Left renal pelvis (tissue), 4 donors: ENCODE results near the gene SIGLEC7. TPM values are rescaled to one million over a fixed set of nuclear protein-coding genes. Genes with fewer than 3 reads are reported as not detected.
A peak's percentile ranks its signal among the peaks of the same experiment; 100 is the strongest.

Source experiments
- DNase-seq, 4 donors: peaks; one replicate each; pipeline ENCODE4 v3.0.0-alpha.2; 2013; ENCODE audit warnings: low read depth in 4 of 4, low spot score in 3 of 4
- polyA plus RNA-seq, 4 donors: library from polyadenylated mRNA; unstranded; fragments of 120-200 nt; gene quantifications; one replicate each; pipeline ENCODE4 v1.2.1, GENCODE V29; 2013; ENCODE audit not compliant: insufficient read length in 4 of 4

Gene SIGLEC7
- polyA plus RNA-seq = under 1 TPM; 0.47 to 0.79 (median 0.59) TPM

DNA sequence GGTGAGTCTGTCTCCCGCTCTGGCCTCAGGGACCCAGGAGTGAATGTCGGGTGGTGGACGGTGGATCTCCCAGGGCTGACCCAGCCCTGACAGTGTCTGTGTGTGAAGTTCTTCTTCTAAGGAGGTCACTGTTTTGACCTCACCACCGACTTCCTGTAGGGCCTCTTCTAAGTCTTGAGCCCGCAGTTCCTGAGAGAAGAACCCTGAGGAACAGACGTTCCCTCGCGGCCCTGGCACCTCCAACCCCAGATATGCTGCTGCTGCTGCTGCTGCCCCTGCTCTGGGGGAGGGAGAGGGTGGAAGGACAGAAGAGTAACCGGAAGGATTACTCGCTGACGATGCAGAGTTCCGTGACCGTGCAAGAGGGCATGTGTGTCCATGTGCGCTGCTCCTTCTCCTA, at the start of gene SIGLEC7:
SIGLEC7 (plus strand) TSS at position 183 of the 400 bp plus-strand sequence; CDS start at position 252, 69 bp downstream.
- DNase-seq = no peak

DNA sequence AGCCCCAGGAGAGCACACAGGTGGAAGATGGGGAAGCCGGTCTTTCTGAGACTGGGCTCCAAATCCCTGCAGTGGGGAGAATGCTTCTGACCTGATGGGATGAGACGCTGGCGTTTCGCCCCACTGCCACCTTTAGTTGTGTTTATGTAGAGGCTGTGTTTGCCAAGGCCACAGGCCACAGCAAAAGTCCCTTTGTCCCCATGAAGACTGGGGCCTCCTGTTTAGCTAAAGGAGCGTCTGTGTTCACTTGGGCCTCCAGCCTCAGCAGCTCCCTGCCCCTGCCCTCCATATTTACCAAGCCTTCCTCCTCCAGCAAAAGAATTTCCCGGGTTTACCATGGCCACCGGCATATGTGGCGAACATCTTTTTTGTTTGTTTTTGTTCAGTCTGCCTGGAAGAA, 49.0 kb upstream of the SIGLEC7 start:
- no peak for DNase-seq

DNA sequence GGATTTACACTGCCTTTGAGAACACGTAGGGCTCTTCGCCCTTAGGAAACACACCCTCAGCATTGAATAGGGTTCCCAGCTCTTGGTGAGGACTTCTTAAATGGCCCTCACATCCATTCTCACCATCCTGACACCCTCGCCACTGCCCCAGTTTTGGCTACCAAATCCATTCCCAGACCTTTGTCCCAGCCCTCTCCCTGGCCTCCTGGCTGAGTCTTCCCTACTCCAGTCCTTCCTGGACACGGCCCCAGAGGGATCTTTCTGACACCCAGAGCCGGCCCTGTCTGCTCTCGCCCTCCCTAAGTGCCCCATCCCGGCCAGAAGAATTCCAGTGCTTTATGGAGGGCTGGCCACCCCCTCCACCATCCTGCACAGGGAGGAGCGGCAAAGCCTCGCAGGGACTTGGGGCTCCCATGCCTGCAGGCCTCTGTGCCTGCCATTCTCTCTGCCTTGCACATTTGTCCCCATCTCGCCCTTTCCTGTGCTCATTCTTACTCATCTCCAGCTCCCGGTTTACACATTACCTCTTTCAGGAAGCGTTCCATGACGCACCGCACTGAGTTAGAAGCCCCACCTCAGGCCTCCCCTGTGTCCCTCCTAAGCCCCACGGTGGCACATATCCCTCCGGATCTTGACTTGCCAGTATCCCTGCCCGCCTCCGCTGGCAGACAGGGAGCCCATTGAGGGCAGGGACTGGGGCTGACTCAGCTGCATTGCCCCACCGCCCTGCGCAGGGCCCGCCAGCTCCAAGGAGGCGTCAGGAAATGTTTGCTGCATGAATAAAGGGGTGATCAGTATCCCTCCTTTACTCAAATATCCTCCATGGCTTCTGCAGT, 48.4 kb upstream of the SIGLEC7 start:
- DNase-seq = no peak

DNA sequence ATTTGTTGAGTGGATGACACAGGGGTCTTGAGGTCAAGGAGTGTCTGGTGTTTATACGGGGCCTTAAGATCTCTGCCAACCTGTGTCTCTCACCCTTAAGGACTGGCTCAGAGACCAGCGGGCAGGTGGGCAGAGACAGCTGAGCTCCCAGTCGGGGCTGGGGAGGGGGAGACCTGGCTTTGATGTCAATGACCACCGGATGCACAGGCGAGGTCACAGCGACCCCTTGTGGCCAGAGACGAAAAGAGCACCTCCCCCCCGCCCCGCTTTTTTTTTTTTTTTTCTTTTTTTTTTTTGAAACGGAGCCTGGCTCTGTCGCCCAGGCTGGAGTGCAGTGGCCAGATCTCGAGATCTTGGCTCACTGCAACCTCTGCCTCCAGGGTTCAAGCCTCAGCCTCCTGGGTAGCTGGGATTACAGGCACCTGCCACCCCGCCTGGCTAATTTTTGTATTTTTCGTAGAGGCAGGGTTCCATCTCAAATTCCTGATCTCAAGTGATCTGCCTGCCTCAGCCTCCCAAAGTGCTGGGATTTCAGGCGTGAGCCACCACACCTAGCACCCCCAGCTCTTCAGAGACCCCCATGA, 47.3 kb upstream of the SIGLEC7 start:
- DNase-seq = no peak

DNA sequence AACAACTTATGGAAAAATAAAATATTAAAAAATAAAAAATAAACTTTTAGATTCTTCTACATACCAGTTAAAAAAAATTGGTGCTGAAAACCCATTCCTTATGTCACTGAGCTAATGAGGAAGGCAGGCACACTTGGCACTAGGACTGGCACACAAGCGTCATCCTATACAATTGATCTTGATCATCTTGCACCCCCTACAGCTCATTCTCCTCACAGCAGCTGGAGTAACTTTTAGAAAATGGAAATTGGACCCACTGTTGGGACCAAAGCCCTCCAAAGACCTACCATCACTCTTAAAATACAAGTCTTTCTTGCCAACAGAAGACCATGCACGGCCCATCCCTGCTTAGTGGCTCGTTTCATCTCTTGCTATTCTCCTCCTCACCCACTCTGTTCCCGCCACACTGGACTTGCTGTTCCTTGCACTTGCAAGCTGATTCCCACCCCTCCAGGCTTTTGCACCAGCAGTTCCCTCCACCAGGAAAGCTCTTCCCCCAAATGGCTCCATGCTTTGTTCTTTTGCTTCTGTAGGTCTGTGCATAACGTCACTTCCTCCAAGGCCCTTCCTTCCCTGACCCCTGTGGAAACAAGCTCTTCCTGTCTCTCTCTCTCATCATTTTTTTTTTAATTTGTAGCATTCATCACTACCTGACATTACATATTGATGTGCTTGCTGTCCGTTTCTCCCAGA, 45.5 kb upstream of the SIGLEC7 start:
- DNase-seq = no peak

DNA sequence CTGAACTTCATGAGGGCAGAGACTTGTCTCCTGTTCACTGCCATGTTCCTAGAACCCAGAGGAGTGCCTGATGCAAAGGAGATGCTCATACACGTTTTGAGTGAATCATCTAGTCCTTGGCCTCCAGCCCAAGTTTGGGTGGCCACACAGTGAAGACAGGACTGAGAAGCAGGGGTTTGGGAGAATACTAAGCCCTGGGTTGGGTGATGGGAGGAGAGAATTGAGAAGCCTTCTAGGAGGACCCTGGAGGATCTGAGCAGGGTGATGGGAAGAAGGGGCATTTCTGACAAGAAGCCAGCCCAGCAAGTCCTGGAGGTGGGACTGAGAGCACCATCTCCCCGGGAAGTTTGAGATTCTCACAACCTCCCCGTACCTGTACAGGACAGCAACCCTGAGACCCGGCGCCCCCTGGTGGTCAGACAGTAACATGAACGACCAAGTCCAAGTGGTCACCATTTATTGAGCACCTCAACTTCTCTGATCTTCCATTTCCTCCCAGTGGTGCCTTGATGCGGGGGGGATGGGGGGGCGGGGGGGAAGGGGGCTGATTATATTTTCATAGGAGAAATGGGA, 44.8 kb upstream of the SIGLEC7 start:
- DNase-seq = no peak

DNA sequence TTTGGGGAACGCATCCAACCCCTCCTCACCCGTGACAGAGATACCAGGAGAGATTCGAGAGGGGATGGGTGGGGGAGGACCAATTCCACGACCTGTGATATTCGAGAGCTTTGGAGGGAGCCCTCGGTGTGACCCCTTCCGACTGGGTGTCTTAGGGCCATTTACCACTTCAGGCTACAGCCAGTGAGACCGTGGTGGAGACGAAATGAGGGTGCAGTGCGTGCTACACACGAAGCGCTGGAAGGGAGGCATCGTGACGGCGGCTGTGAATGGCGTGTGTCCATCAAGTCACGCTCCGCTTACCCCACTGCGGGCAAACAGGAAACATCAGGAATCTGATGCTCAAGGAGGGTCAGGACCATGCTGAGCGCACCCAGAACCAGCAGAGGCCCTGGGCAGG, 44.3 kb upstream of the SIGLEC7 start:
- DNase-seq = no peak

DNA sequence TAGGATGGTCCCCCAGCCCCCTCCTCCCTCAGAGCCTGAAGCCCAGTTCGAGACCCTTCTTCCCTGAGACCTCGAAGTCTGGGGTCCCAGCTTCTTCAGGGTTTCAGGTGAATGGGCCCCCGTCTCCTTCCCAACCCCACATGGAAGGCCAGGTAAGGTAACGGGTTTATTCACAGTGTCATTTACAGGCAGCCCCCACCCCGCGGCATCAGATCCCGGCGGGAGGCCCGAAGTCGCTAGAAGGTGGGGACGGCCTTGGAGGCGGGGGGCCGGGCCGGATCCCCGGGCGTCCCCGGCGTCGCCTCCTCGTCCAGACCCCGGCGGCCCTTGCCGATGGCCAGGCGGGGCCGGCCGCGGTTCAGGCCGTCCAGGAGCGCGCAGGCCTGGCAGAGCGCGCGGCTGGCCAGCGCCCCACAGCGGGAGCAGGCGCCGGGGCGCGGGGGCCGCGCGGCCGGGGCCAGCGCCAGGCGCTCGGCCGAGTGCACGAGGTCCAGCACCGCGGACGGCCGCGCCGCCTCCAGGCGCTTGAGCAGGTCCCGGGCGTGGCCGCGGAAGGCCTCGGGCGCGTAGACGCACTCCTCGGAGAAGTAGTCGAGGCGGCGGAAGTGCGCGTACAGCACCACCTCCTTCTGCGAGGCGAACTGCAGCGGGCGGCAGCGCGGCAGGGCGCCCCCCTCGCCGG, 43.6 kb upstream of the SIGLEC7 start:
- no peak for DNase-seq

DNA sequence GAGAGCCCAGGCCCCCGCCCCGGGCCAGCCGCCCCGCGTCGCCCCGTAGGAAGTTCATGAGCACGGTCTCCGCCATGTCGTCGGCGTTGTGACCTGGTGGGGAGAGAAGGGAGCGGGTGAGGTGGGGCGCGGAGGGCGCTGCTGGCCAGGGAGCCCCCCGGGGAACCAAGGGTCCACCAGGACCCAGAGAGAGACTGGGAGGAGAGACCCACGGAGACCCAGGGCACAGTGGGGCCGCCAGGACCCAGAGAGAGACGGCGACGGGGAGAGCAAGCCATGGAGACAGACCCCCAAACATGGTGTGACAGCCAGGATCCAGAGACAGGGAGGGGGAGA, 43.1 kb upstream of the SIGLEC7 start:
- DNase-seq = no peak

DNA sequence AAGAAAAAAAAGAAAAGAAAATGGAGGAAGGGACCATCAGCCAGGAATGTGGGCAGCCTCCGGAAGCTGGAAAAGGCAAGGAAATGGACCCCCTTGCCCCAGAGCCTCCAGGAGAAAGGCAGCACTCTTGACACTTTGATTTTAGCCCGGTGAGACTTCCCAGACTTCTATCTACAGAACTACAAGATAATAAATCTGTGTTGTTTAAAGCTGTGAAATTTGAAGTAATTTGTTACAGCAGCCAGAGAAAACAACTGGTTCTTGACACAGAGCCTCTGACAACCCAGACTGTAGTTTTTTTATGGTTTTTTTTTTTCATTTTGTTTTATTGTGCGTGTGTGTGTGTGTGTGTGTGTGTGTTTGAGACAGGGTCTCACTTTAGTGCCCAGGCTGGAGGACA, 41.5 kb upstream of the SIGLEC7 start:
- no peak for DNase-seq

DNA sequence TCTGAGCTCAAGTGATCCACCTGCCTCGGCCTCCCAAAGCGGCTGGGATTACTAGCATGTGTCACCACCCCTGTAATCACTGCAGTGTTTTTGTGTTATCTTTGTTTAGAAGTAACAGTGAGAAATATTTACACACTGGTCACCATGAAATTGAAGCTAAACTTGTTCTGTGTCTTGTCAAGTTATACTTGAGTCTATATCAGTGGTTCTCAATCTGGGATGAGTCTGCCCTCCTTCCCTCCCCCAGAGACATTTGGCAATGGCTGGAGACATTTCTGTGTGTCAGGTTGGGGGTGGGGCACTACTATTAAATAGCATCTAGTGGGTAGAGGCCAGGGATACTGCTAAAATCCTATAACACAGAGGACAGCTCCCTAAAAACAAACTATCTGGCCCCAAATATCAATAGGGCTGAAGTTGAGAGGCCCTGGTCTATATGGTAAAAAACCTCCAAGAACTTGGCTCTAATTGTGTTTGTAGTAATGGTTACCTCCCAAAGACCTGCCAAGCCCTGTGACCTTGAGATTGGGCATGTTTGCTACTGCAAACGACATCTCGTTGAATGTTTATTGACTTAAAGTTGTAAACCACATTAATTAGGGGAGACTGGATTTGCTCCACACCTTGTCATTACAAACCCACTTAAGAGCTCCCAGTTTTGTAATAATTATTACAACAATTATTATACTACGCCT, 40.8 kb upstream of the SIGLEC7 start:
- no peak for DNase-seq

DNA sequence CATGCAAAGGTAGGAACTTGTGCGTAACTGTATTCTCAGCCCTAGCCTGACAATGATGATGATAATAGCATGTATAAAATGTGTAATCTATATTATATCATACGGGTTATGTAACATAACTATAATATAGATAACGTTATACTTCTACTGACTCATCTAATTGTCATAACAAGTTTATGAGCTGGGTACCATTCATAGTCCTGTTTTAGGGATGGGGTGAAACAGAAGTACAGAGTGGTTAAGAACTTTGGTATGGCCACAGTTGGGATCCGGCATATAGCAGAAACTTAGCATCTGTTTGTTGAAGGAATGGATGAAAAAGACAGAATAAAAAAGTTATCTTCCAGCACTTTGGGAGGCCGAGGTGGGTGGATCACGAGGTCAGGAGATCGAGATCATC, 39.1 kb upstream of the SIGLEC7 start:
- DNase-seq = no peak

DNA sequence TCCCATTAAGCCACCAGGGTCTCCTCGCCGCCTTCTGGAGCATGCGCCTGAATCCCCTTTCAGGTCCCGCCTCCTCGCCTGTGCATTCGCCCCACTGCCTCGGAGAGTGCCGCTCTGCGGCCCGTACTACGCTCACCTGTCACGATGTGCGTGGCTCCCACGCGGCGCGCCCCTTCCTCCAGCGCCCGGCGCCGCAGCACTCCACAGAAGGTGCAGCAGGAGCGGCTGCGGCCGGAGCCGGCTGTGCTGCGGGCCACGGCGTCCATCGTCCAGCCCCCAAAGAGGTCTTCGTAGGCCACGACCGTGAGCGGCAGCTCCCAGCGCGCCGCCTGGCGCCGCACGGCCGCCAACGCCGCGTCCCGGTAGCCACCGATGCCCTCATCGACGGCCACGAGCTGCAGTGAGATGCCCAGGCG, 38.2 kb upstream of the SIGLEC7 start:
- no peak for DNase-seq

DNA sequence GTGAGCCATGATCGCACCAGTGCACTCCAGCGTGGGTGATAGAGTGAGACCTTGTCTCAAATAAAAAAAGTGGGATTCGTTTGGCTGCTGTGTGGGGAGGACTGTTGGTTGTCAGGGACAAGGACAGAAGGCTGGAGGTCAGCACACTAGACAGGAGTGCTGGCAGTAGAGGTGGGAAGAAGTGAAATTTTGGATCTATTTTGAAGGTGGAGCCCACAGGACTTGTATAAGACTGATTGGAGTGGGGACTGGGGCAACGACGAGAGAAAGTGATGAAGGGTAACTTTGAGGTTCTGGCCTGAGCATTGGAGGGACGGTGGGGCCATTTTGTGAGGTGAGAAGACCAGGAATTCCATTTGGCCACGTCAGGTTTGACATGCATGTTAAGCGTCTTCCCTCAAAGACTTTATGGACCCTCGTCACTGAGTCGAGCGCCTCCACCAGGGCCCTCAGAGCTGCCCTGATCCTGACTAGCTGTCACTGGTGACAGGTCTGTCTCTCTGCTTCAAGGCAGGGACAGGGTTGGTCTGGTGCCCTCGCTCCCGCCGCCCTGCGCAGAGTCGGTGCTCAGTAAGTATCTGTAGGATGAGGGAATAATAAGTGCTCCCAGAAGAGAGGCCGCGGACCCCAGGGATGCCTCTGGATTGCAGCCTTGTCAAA, 34.6 kb upstream of the SIGLEC7 start:
- no peak for DNase-seq

DNA sequence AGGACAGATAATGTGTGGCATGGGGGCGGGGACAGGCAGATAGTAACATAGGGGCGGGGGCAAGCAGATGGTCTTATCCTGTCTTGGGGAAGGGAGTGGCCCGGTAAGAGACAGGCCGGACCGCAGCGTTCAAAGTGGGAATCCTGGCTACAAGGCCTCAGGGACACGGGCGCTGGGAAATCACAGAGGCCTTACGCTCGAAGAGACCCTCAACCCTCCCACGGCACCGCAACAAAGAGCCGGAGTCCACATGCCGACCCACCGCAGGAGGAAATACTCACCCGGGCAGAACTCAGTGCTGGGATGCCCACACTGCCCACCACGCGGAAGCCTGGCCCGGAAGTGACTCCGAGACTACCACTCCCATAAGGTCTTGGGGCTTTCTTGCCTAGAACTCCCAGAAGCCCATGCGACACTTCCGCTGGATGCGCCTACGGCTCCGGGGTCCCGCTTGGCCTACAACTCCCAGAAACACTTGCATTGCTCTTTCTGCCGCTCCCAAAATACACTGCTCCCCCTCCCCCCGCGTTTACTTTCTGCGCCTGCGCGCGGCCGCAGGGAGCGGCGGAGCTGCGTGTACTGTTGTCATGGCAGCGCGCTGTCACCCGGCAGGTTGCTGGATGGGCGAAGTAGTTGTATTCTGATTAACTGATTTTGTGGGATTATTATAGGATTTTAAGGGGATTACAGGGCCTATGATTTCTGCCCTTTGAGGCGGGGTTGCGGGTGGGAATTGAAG, 33.9 kb upstream of the SIGLEC7 start, which contains the start of gene CTU1:
CTU1 (minus strand) TSS at position 344 of the 739 bp plus-strand sequence. CDS start 3,840 bp downstream, outside the sequence.
- DNase-seq = peak; percentile 96 to 99 (median 97)

DNA sequence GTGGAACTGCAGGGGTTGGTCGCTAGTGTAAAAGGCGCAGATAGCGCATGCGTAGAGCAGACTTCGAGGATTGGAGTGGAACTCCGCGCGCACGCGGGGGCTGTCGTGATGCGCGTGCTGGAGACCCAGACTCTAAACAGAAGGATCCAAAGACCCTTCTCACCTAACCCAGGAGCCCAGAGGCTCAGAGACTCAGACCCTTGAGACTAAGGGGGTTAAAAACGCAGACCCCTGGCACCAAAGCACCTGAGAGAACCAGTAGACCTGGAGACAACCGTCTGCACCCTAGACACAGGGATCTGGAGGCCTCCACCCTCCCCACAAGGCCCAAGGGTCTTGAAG, 33.3 kb upstream of the SIGLEC7 start:
- DNase-seq = no peak

DNA sequence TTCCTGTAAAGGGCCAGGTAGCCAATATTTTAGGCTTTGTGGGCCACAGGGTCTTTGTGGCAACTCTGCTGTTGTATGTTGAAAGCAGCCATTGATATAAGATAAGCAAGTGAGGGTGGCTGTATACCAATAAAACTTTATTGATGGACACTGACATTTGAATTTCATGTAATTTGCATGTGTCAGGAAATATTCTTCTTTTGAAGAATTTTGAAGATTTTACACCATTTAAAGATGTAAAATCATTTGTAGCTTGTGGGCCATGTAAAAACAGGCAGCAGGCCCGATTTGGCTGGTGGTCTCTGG, 31.5 kb upstream of the SIGLEC7 start:
- no peak for DNase-seq

DNA sequence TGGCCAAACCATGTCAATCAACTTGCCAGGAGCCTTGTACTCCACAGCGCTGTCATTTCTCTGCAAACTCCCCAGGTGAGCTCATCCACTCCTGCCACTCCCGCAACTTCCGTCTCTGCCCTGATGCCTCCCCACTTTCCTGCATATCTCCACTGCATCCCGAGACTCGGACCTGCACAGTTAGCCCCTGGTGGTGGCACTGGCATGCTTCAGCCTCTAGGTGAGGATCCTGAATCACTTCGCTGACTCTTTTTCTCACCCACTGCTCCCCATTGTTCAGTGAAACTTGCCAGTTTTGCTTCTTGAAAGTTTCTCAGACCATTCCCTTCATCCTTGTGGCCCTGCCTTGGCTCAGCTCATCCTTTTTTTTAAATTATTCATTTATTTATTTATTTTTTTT, 30.5 kb upstream of the SIGLEC7 start:
- no peak for DNase-seq

DNA sequence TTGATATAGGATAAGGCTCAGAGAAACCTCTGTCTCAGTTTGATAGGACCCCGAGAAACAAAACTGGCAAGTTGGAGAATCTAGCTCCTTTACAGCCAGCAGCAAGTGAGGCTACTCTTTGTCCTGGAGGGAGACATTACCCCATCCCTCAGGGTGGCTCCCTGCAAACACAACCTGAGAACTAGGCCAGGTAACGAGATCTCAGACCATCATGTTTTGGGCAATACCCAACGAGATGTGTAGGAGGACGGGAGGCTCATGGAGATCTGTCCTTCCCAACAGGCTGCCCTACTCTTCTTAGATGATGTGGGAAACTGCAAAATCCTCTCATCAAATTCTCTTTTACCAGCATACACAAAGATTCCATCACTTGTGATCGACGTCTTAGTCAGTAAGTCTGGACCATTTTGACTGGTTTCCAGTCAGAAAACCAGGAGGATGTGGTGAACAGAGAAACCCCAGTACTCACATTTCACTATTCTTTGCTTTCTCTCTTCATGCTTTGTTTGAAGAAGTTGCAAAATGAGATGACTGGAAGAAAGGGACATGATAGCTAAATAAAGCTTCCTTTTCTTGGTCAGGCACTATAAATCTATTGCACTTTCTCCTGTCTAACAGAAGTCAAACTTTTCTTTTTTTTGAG, 27.9 kb upstream of the SIGLEC7 start:
- DNase-seq = no peak
